Kidney tubule cell (primary cell): ENCODE results near the gene ERC2.
"Not testable (repeated sequence)": the region's sequence is repeated elsewhere in the genome, so short reads cannot be mapped to it uniquely, and the experiment has no call there.

Source experiments
- DNase-seq: peaks from one replicate; pipeline ENCODE4 v3.0.0-alpha.2; 2018; ENCODE audit warnings: low spot score

Gene ERC2

DNA sequence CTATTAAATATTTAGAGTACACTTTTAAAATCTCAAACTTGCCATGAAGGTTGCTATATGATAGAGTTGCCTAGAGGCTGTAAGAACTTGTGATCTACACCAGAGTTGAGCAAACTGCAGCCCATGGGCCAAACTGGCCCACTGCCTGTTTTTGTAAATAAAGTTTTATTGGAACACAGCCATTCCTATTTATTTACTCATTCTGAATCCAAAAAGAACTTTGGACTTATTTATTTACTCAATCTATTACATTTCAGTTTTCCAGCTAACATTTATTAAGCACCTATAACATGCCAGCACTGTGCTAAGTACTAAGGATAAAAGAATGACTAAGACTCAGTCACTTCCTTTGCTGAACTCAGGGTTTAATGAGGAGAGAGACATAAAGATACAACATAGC lies 403.6 kb downstream of the ERC2 start:
- DNase-seq = peak; percentile 31

DNA sequence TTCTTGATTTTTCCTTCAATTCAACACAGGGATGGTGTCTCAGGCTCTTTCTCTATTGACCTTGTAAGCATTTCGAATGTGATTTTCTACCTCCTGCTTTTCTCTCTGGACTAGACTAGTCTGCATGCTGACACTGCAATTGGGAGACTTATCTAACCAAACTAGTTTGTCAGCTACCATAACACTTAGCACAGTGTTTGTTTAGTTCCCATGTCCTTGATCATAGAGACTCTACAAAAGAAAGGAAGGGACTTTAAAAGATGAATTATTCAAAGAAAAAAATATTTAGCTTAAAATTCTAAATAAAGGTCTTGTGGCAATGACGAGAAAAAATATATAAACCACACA lies 407.0 kb downstream of the ERC2 start:
- no peak for DNase-seq

DNA sequence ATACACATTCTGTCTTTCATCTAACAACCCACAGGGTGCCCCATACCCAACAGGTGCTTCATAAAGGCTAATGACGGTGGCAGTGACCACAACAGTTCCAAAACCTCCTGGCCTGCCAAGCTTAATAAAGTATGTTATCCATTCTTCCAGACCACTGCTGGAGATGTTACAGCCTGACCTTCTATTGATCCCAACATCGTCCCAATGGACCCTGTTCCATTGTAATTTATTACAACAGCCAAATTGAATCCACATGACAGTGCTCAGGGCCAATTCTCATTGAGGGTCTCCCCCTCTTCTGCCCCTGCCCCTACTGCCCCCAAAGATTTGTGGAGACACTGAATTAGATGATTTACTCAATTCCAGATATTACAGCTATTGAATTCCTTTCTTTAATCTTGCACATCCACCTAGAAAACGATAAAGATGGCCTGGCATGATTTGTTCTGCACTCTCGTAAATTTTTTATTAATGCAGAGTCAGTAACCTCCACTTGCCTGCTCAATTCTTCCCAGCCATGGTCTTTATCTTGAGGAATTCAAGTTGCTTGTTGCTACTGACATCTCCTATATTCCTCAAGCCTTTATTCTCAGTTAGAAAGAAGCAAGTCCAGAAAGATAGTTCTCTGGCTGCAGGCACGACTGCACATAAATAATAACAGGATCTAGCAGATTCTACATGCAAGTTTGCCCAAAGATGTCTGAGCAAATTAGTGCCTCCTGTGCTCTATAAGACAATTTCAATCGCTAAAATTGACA lies 407.6 kb downstream of the ERC2 start:
- DNase-seq = no peak

DNA sequence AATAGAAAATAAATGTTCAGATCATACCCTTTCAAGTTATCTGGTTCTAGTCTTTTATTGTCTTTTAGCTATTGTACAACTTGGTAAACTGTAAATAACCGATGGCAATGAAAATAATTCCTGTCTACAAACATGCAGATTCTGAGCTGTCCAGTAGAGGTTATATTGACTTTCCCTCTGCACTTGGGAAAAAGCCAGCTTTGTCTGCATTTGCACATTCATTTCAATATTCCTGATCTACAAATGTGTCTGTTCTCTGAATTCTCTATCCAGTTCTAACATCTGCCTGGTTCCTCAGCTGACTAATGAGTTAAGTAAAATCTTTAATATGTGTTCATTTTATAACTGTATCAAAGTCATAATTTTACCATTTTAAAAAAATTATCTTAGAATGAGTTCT lies 408.5 kb downstream of the ERC2 start:
- no peak for DNase-seq

DNA sequence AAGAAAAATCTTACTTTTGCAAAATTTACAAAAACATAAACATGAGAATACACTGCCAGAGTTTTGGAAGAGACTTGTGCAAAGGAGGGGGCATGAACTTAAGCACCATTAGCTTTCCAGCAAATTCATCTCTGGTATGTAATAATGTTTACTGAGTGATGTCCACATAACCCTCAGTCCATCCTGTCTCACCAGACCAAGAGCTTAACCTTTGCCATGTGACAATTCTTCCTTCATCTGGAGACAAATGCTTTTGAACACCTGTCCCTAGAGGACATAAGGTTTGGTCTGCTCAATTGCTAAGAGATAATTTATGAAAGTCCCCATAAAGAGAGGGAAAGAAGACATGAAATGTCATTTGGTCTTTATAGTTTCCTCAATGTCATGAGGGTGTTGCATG lies 412.3 kb downstream of the ERC2 start:
- no peak for DNase-seq

DNA sequence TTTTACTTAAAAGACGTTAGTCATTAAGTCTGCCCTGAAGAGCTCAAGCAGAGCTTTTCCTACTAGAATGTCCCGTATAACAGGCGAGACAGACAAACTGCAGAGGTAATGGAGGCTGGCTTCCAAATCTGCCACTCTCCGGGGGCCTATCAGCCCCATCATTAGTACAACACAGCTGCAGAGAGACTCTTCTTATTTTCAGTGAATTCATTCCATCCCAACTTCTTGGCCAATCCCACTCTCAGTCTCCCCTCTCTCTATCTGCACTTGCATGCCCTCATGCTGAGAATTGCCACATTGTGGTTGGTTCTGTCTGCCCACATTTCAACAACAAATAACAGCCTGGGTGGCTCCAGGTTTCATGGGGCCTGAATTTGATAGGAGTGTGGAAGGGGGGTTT lies 412.7 kb downstream of the ERC2 start:
- DNase-seq = no peak

DNA sequence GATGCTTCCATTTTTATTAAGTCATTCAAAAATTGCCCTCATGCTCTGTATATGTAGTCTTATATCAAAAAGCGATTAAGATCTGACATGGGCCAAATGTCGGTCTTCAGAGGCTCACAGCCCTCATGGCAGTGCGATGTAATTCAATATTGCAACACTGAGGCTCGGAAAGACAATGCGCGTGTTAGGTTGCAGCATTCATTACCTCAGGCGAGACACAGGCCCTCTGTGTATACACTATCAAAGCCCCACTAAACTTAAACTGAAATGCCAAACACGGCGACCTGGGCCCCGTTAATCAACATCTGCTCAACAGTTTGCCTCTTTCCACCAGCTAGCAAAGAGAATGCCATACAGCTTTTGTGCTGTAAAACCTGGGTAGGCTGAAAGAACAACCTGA lies 413.4 kb downstream of the ERC2 start:
- no peak for DNase-seq

DNA sequence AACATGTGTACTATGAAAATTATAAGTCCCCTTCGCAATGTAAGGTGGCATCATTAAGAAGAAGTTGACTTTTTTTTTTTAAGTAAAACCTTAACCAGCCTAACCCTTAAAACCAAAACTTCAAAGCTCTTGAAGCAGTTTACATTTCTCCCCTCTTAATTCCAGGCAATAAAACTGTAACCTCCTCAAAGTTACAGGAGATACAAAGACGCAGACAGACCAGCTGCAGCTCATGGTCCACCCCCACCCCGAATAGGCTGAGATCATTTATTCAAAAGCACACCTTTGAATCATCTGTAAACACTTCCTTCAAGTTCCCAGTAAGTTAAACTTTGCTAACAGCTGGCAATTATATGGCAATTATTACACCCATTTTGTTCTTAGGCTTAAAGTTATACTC lies 414.5 kb downstream of the ERC2 start:
- peak; percentile 12 for DNase-seq

DNA sequence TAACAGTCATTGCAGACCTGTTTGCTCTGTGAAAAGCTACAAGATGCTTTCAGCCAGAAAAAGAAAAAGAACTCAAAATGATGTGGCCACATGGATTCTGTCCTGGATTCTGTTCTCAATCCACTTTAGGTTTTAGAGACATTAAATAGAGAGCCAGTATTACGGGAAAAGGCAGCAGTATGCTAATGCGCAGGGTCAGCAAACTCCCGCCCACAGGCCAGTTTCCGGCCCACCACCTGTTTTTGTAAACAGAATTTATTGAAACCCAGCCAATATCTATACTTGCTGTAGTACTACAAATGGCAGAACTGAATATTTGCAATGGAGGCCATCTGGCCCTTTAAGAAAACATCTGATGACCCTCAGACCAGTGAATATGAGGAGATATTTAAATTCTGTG lies 416.1 kb downstream of the ERC2 start:
- no peak for DNase-seq

DNA sequence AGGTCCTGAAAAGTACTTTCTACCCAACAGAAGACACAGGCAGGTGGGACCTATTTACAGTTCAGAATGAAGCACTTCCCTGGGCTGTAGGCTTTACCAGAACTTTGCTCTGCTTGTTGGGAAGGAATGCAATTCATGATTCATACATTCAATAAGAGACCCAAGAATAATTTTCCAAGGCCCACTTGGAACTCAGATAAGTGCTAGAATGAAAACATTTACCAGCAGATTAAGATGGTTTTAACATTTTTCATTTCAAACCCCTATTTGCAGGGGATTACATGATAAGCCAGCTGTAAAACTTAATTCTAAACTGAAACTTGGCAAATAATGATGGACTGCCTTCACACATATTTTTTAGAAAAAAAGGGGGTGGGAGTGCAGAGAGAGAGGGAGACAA lies 417.2 kb downstream of the ERC2 start:
- DNase-seq = no peak

DNA sequence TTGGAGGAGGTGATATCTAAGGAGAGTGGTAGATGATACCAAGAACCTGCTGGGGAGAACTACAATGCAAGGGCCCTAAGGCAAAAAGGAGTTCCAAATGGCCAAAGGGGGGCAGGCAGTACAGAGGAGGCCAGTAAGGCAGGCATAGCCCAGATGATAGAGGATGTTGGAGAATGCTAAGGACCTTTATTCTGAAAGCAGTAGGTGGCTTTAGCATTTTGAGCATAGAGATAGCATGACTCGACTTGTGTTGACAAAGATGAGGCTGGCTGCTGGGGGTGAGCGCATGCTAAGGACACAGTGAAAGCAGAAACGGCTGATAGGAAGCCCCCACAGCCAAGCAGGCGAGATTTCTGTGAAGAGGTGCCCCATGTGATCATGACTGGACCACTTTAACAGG lies 419.3 kb downstream of the ERC2 start:
- no peak for DNase-seq

DNA sequence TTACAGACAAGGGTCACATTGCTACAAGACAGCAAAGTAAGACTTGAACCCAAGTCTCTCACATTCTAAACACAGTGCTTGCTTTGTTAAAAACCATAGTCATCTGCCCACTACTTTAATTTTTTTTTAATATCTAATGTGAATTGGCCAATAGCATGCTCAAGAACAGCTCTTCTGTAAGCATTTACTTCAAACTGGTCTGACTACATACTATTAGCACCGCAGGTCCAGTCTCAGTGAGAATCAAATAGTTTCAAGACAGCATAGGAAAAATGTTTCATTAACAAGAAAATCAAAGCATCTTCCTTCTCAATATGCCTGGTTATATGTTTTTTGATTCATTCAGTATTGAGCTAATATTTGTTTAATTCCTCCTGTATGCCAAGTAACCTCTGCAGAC lies 419.9 kb downstream of the ERC2 start:
- no peak for DNase-seq

DNA sequence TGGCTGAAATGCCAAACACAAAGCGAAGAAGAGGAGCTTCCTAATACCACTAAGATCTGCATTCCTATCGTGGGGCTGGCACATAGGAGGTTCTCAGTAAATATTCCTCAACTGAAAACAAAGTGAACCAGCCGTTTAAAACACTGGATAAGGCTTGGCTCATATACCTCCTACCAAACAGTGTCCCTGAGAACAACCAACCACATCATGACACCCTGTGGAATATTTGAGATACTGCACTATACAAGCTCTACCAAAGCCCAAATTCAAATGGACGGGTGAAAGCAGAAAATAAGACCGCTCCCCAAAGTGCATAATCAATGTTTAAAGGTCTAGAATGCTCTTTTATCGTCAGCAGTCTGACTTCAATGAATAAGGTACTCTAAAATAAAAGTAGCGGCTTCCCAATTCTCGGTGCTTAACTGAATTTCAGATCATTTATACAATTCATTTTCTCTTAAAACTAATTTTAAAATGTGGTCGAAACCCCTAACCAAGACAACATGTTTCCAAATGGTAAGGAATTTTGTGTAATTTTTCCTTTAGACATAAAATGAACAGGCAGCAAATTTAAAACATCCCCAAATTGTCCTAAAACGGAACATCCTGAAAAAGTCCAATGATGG lies 425.8 kb downstream of the ERC2 start:
- DNase-seq = peak; percentile 47

DNA sequence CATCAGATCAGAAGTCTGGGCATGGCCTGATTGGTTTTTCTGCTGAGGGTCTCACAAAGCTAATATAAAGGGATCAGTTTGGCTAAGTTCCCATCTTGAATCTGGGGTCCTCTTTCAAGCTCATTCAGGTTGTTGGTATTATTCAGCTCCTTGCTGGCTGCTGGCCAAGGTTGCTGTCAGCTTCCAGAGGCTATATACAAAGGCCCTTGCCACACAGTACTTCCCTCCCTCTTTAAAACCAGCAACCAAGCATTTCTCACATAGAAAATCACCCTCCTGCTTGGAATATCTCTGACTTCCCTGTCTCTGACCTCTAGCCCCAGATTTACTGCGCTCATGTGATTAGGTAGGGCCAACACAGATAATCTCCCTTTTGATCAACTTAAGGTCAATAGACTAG lies 442.9 kb downstream of the ERC2 start:
- DNase-seq = no peak

DNA sequence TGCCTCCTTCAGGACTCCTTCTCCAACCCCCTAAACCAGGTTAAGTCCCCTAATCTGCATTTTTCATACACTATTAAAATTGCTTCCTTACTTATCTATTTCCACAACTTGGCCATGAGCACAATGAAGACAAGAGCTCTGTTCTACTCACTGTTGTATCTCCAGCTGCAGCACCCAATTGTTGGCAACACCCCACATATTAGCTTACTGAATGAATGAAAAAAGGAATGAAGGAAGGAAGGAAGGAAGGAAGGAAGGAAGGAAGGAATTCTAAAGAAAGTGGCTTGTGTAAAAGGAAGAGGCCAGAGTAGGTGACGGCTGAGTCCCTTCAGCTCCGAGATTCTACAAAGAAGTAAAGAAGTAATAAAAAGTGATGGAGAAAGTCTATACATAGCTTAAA lies 444.7 kb downstream of the ERC2 start:
- DNase-seq = no peak

DNA sequence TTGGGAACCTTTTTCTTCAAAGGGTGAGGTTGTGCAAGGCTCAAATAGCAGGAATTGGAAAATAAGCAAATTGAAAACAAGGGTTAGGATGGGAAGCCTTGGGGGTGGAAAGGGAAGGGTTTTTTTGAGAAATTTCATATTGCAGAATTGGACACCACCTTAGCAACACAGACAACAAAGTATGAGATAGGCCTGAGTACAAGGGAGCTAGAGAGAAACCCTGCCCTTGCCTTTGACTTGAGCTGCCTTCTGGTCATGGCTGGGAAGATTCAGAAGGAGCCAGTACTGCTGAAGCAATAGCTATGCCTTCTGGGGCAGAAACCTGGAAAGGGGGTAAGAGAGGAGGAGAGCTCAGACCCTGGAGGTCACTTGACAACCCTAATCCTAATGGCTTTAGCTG lies 445.6 kb downstream of the ERC2 start:
- DNase-seq = no peak

DNA sequence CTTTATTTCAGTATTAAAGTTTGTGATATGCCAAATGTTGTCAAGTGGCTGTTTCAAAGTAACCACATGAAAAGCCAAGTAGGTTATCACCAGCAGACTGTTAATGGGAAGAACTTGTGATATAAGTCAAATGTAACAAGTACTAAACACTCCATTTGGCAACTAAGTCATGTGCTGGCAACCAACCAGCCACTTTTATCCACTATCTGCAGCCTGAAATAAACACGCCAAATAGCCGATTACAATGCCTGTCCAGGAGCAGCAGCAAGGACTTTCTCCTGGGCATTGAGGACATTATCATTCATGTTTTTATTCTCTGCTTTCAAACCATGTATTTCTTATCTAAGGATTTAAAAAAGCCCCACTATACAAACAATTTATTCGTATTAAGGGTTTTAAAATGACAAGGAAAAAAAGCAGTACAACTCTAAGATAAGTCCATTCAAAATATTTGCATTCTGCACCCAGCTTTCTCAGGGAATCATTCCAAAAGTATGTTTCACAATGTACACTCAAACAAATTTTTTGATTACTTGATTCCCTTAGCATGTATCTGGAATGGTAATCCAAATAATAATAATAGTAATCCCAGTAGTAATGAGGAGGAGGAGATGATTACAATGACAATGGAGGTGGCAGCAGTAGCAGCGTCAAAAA lies 448.6 kb downstream of the ERC2 start:
- DNase-seq = no peak

DNA sequence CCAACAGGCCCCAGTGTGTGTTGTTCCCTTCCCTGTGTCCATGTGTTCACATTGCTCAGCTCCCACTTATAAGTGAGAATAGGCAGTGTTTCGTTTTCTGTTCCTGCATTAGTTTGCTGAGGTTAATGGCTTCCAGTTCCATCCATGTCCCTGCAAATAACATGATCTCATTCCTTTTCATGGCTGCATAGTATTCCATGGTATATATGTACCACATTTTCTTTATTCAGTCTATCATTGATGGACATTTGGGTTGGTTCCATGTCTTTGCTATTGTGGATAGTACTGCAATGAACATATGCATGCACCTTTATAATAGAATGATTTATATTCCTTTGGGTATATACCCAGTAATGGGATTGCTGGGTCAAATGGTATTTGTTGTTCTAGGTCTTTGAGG lies 452.9 kb downstream of the ERC2 start:
- not testable (repeated sequence) for DNase-seq

DNA sequence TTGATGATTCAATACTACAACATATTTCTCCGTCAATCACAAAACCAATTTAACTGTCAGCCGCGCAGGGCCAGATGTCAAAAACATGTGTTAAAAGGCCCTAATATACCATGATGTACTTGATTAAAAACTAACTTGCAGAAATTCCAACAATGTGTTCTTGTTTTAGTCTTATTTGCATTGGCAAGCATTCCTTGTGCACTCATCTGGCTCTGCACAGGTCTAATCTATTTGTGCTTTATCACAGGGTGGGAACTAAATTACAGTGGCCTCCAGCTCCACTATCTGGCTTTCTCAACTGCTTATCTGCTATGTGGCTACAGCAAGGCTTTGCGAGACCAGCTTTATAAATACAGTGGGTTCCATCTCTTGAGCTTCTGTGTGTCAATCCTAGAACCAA lies 455.5 kb downstream of the ERC2 start:
- peak; percentile 5 for DNase-seq

DNA sequence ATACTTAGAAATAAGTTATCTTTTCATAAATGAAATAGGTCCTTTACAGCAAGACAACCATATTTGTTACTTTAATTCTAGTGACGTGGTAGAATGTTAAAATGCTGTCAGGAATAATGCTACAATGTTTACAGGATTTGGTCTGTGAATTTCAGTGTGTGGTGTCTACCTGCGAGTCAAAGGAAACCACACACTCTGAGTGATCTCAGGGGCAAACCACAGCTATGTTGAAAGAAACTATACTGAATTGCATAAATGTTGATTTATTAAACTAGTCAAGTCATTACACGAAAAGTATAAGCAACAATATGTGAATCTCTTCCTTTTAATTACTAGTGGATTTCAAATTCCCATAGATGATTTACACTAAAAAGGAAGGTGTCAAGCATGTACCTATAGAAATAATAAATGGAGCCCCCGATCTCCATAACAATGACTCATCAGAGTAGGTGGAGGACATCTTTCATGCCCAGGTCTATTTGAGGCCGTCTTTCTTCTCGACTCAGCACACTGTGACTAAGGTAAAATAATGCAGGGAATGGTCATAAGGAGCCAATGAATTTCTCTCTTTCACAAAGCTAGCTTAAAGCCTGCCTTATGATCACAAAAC lies 463.0 kb downstream of the ERC2 start:
- DNase-seq = peak; percentile 77

DNA sequence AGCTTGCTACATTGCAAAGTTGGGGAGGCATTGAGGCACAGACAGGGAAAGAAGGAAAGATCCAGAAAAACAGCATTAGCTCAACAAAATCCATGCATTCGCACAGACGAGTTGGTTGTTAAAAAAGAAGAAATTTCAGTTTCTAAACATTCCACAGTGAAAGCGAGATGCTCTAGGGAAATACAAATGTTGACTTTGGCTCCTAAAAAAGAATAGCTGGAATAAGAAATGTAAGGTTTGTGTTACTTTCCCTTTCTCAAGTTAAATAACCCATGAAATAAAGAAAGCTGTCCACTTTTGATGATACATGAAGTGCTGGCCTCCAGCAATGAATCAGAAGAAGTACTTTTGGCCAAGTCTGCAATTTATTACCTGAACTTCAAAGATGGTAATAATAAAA lies 465.1 kb downstream of the ERC2 start:
- no peak for DNase-seq

DNA sequence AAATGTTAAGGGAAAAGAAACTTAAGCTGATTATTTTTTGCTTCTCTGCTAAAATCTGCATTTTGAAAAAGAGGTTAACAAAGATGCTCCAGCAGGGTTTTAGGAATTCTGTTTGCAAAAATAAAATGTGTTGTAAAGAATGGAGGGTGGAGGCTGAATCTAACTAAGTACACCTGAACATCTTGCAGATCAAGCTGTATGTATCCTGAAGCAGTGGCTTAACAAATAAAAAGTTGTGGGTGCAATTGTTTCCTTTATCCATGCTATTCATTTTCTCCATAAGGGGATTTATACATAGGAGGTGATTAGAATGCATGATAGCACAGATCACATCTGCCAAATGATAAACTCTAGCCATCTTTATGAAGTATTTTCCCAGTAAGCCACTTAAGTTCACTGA lies 466.3 kb downstream of the ERC2 start:
- no peak for DNase-seq

DNA sequence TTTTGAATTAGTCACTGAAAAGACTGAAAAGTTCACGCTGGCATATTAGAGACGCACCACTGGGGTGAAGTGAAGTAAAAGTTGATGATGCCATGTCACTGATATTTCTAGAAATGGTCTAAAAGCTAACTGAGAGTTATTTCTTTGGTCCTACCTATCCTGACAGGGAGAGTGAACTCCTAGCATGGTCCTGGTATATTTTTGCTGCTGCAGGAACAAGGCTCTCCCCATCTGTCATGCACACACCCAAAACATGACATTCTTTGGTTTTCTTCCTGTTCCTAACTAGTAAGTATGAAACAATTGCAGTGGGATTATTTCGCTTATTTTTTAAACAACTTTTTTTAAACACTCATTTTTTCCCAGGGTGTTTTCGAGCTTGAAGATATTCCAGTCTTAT lies 466.7 kb downstream of the ERC2 start:
- peak; percentile 40 for DNase-seq
